ENCODE measurements around the gene MYO6.

MYO6 gene

DNA sequence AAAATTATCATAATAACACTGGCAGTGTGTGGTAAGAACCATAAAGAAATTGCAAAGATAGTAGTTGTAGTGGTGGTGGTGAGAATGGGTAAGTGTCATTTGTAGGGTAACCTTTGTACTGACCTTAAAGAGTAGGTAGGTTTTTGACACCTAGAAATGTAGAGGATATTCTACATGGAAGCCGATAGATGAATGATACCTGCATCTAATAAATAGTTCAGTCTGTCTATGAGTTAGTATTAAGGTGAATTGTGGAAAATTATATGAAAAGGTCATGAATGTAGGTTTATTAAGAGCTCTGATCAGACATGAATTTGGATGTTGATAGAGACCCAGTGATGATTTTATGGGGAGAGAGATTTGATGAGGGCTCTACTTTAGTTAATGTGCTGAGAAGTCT, 78.1 kb downstream of the MYO6 start:
- DNase-seq (ENCODE audit: low read depth) = no peak

DNA sequence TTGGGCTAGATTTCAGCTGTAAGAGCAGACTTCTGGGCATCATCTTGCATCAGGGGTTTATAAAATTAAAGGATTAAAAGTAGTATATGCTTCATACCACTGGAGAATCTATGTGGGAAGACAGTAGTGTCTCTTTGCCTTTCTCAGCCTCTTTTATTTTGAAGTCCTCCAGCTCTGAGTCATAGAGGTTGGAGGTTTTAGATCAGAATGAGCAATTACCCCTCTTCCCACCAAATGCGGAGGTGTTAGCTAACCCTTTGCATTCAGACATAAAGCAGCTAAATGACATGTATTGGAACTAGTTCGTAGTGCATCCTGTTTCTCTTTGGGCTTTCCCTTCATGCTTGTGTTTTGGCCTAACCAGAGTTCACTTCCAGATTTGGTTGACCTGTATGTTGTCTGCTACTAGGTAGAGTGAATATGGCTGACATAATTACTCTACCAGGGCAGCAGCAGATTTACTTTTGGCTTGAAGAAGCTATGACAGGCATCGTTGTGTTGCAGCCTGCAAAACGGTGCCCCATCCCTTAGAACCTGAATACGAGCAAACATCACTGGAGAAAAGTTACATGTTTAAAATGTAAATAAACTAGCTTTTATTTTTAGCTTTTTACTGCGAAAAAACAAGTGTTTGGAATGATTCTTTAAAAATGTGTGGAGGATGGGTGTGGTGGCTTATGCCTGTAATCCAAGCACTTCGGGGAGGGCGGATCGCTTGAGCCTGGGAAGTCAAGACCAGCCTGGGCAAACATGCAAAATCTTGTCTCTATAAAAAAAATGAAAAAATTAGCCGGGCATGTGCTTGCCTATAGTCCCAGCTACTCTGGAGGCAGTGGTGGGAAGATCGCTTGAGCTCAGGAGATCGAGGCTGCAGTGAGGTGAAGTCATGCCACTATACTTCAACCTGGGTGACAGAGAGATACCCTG, 82.2 kb downstream of the MYO6 start:
- no peak for DNase-seq (ENCODE audit: low read depth)

DNA sequence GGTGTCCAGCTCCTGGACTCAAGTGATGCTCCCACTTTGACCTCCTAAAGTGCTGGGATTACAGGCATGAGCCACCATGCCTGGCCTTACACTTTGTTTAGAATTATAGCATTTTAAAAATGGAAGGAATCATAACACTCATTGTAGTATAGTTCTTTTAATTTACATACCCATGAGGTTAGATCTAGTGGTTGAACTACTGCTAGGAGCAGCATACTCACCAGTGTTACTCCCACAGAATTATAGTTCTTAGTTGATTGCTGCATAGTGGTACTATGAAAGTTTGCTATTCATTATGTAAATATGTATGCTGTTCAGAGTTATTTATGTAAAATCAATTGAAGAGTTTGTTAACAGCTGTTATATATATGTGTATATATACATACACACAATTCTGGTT, 85.4 kb downstream of the MYO6 start:
- no peak for DNase-seq (ENCODE audit: low read depth)

DNA sequence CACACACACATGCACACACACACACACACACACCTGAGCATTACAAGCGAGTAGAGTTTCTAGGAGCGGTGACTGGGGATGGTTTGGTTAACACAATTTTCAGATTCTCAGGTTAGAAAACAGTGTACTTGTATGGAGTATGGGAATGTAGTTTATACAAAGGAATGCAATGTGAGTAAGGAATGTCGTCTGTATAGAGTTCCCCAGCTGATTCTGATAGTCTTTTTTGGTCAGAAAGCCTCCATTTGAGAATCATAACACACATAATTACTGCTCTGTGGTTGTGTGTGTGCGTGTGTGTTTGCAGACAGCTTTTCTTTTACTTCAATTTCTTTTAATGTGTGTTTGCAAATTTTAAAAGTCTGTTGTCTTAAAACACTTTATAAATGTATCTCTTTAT, 93.2 kb downstream of the MYO6 start:
- DNase-seq (ENCODE audit: low read depth) = no peak

DNA sequence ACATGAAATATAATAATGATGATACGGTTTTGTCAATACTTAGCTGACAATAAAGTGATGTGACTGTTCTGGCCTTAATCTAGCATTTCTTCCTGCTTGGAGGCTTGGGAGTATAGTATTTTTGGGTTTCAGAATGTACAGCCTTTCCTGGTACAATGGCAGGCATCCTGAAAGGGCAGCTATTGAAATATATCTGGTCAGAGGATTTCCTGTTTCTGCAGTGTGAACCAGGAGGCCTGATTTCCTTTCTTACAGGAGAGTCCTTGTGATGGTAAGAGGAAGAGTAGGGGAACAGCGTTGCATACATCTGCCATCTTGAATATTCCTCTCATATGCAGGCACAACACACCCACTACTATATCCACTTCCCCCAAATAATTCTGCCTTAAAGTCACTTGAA, 93.7 kb downstream of the MYO6 start:
- no peak for DNase-seq (ENCODE audit: low read depth)

DNA sequence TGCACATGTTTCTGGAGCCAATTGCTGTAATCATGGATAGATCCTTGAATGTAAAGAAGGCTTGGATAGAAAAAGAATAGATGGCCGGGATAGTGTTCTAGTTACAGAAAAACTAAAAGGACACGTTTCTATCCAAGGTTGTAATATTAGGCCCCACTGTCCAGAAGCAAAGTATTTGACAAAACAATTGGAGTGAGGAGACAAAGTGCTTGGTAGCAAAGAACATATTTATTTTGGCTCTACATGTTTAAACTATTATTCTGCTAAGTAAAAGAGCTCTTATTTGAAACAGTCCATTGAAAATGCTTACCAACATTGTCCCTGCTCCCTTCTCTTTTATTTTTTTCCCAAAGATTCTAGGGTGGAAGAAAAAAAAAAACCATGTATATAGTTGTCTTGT, 94.4 kb downstream of the MYO6 start:
- DNase-seq (ENCODE audit: low read depth) = no peak

DNA sequence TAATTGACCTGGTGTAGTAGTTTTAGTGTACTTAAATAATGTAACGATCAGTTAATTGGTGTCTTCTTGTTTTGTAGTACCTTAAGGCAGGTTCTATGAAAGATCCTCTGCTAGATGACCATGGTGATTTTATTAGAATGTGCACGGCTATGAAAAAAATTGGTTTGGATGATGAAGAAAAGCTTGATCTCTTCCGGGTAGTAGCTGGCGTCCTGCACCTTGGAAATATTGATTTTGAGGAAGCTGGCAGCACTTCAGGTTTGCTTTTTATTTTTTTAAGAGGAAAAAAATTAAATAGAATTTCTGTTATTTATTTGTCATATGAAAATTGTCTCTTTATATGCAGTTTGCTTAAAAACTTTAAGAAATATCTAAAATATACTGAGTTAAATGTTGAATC, 99.2 kb downstream of the MYO6 start:
- DNase-seq (ENCODE audit: low read depth) = no peak

DNA sequence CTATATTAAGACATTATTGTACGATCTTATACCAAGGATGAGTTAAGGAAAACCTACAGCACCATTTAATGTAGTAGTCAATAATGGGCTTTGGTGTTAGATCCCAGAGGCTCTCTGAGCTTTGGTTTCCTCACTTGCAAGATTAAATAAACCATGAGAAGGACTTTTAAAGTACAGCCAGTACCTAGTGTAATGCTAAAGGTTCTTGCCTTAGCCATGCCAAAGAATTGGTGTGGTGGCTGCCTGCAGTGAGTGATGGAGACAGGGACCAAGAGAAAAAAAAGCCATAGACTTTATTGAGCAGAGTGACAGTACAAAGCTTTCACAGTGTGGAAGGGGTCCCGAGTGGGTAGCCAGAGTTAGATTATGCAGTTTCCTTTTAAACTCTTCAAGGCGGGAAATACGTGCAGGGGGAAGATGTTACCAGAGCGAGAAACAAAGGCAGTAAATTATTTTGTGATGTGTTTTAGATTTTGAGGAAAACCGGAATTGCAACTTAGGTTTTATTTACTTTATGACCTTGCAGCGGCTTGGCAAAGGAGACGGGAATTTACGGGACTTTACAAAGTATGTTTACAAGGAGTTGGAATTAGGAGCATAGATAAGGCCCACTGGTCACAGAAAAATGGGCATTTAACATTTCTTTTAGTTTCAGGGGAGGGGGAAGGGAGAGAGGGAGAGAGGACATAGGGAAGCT, 100.4 kb downstream of the MYO6 start:
- no peak for DNase-seq (ENCODE audit: low read depth)

DNA sequence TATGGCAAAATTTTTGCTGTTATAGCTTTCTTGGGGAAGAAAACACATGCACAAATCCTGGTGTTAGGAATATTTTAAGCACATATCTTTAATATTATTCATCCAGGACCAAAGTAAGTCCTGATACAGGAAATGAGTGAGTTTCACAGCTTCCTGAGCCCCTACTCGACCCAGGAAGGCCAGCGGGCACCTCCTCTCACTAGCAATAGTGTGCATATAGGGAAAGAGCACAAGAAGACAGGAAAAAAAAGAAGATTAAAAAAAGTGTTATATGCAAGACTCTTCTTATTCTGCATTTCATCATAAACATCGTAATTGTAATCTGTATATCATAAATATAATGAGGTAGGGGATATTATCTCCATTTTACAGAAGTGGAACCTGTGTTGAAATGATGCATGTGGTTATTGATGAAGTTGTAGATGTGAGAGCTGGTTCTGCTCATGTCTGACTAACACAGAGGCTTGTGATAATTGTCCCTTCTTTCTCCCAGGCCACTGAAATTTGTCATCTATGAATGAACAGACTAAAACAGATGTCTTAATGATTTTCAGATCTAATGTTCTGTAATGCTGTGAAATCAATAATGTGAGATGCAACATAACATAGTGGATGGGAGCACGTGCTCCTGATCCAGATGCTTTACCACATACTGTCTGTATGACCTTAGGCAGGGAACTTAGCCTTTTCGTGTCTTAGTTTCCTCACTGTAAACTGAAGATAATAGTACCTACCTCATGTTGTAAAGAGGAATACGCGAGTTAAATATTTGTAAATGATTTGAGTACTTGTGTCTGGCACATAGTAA, 101.2 kb downstream of the MYO6 start:
- DNase-seq (ENCODE audit: low read depth) = no peak

DNA sequence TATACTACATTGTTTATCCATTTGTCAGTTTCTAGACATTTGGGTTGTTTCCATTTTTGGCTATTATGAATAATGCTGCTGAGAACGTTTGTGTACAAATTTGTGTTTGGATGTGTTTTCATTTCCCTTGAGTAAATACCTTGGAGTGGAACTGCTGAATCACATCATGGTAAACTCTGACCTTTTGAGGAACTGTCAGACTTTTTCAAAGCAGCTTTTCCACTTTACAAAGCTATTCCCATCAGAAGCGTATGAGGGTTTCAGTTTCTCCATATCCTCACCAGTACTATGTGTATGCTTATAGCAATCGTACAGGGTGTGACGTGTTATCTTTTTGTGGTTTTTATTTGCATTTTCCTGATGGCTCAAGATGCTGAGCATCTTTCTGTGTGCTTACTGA, 103.7 kb downstream of the MYO6 start:
- no peak for DNase-seq (ENCODE audit: low read depth)

DNA sequence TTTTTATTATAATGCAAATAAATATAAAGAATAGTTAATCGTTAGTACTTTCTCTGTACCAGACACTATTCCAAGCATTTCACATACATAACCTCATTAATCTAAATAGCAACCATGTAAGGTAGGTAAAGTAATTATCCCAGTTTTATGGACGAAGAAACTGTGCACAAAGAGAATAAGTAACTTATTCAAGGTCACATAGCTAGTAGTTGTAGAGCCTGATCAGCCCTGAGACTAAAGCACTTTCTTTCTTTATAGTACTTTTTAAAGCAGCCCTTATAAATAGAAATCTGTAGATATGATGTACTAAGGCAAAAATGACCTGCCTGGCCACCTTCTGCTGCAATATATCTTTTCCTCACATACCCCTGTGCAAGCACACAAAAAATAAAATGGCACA, 104.8 kb downstream of the MYO6 start:
- no peak for DNase-seq (ENCODE audit: low read depth)

DNA sequence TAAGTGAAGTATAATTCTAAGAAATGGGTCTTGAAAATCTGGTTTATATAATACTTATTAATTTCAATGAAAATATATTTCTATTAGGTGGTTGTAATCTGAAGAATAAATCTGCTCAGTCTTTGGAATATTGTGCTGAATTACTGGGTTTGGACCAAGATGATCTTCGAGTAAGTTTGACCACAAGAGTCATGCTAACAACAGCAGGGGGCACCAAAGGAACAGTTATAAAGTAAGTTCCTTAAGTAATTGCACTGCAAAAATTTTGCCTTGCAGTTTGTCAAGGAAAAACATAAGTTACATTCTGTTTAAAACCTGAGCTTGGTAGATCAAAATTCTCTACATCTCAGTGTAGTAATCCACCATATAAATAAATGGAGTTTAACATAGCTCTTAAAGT, 106.0 kb downstream of the MYO6 start:
- DNase-seq (ENCODE audit: low read depth) = no peak

DNA sequence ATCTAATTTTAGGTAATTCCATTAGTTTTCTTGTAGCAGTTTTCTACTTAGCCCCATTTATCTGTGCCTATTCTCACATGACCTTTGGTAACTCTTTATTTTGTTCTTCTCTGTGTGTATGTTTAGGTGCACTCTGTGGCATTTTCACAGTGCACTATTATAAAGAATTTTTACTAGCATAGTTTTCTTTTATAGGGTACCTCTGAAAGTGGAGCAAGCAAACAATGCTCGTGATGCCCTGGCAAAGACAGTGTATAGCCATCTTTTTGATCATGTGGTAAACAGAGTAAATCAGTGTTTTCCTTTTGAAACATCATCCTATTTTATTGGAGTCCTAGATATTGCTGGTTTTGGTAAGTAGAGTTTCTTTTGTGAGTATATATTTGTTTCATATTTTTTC, 107.9 kb downstream of the MYO6 start:
- DNase-seq (ENCODE audit: low read depth) = no peak

DNA sequence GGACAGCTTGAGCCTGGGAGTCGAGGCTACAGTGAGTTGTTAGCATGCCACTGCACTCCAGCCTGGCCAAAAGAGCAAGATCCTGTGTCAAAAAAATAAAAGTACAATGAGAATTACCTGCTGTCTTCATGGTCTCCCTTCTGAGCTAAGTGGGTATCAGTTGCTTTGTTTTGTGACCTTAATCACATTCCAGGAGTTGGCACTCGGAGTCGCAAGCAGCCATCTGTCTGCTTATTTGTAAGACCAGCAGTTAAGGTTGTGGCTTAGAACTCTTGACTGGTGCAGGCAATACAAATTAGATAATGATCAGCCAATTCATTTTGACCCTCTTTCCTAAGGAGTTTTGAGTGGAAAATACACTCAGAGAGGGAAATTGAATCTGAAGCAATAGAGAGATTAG, 114.0 kb downstream of the MYO6 start:
- no peak for DNase-seq (ENCODE audit: low read depth)

DNA sequence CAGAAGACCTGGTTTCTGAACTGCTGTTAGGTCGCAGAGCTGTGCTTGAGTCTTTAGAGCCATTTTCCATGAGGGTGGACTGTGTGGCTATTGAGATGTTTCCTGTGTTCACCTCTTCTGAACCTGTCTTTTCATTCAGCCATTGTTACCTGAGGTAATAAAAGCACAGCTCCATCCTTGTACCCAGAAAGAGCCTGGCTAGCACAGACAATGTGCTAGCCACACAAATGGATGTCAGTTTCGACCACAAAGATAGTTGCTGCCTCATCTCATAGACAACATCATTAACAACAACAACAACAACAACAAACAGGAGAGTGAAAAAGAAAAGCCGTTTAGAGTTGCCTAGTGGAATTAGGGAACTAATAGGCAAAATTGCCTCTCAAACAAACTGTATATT, 114.7 kb downstream of the MYO6 start:
- DNase-seq (ENCODE audit: low read depth) = no peak

DNA sequence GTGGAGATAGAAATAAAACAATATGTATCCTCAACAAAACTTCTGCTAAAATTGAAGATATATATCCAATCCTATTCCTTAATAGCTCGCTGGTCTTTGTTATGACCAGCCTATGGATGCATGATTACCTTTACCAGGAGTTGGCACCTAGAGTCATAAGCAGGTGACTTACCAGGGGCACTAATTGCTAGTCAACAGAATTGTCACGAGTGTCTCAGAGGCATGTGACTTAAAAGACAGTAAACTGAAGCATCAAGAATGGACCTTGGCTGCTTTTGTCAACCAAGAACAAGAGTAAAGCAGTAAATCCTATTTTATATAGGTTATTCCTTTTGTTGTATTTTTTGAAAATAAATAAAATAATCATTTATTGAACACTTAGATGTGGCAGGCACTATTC, 115.4 kb downstream of the MYO6 start:
- DNase-seq (ENCODE audit: low read depth) = no peak

DNA sequence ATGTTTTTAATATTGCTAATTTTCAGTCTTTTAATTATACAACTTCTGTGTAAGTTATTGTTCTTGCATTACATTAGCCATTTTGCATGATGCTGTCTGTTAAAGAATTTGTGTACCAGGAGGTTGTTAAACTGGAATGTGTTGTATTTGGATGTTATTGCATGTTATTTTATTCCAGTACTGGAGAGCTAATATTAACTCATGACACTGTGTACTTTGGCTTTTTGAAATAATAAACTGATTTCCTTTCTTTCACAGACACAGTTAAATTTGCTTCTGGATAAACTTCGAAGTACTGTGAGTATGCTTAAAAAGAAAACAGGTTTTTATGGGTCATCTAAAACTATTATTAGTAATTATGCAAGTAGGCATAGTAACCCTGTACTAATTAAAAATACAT, 121.3 kb downstream of the MYO6 start:
- no peak for DNase-seq (ENCODE audit: low read depth)

DNA sequence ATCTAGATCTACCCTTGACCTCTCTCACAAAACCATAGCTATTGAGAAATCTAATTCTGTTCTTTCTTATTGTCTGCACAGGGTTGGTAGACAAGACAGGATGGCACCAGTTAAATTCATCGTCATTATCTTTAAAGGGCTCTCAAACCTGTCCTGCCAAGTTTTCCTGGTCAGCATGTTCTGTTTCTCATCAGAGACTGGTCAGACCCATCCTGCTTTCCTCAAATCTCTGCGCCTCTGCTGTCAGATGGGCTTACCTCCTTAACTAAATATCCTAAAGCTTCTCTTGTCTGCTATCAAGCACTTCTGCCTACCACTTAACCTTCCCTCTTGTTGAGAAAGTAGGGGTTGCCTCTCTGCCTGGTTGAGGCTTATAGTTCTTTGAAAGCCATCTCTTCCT, 125.2 kb downstream of the MYO6 start:
- DNase-seq (ENCODE audit: low read depth) = no peak

DNA sequence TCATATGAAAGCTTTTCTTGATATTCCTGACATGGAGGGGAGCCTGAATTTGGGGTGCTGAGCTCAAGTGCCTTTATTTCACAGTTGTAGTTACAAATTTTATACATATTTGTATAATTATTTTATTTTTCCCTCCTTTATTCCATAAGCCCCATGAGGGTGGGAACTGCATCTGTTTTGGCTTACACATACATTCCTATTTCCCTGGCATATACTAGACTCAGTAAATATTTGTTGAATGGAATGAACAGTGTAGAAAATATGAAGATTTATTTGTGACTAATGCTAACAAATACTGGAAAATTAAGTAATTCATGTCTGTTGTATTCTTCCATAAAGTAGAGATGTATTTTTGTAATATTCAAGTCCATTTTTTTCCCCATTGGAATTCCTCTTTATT, 127.1 kb downstream of the MYO6 start:
- no peak for DNase-seq (ENCODE audit: low read depth)

DNA sequence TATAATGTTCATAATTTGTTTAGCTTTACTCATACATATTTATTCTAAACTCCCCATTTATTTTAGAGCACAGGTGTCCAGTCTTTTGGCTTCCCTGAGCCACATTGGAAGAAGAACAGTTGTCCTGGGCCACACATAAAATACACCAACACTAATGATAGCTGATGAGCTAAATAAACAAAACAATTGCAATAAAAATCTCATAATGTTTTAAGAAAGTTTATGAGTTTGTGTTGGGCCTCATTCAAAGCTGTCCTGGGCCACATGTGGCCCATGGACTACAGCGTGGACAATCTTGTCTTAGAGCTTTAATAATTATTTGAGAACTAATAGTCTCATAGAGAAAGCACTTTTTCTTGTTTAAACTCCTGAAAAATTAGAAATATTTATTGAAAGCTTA, 131.3 kb downstream of the MYO6 start:
- DNase-seq (ENCODE audit: low read depth) = no peak

DNA sequence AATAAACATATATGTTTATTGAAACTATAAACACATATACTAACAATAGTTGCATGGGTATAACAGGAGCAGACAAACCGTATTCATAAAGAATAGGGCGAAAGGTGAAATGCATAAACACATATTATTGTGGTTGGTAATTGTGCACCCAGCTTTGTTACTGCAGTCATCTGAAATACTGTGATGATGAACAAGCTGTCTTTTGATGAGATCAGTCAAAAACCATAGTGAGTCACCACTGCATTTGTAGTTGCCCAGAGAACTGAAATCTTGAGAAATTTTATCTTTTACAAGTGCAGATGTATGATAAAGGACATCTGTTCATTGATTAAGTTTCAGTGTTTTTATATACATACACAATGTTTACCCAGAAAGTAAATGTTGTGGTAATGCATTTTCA, 133.7 kb downstream of the MYO6 start:
- DNase-seq (ENCODE audit: low read depth) = no peak

DNA sequence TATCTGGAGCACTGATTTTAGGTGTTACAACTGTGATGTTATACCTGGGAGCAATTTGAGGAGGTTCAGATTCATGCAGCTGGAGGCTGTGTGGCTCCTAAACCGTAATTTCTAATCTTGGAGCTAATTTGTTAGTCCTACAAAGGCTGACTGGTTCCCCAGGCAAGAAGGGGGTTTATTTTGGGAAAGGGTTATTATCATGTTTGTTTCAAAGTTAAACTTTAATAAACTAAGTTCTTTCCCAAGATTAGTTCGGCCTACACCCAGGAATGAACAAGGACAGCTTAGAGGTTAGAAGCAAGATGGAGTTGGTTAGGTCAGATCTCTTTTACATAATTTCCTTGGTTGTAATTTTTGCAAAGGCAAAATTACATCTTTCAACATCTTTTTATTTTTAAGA, 135.8 kb downstream of the MYO6 start:
- no peak for DNase-seq (ENCODE audit: low read depth)

DNA sequence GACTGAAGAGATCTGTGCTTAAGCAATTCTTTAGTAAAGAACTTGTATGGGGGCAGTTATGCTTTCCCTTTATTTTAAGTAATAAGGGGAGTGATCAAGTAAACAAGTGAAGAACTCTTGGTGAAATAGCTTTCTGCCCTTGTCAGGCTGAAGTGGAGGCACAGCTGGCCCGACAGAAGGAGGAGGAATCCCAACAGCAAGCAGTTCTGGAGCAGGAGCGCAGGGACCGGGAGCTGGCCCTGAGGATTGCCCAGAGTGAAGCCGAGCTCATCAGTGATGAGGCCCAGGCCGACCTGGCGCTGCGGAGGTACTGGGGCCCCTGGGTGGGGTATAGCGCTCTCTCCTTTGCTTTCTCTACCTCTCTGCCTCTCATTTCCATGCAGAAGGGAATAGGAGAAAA, 143.3 kb downstream of the MYO6 start:
- DNase-seq (ENCODE audit: low read depth) = no peak
